ENCODE measurements around the gene C19orf67.

Gene C19orf67

DNA sequence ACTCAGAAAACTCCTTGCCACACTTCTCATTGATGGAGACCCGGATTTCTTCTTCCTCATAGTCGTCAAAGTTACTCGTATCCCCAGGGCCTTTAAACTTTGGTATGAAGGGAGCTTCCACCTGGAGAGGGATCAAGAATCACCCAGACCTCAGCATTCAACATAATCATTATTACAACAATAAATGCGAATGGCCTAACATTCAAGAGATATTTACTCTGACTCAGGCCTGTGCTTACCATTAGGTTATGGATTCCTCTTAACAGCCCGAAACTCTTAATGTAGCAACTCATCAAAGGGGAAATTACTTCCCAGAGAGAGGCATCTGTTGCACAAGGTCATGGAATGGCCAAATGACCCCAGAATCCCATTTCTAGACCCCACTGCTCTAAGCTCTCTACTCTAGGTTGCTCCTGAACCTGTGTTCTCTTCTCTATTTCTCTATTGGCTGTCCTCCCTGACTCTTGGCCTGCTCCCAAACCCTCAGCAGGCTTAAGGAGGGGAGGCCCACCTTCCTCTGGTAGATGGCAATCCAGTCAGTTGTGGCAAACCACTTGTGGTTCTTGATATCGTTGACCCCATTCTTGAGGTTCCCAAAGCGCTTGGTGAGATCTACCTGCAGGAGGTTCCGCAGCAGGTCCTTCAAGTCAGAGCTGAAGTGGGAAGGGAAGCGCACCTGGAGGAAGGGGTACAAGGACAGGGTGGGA, 7.7 kb upstream of the C19orf67 start:
- no peak overlapping the region for H3K27ac ChIP-seq (replicated peaks)
- no peak for DNase-seq (ENCODE audit: low read depth in 1 of 2, low spot score in 1 of 2)
- TF ChIP-seq GABPA (IDR thresholded peaks at IDR 0.05; ENCODE audit: low read depth): no peak
- H3K4me3 ChIP-seq (replicated peaks; ENCODE audit: insufficient read depth, low read length): no peak overlapping the region
- H3K27me3 ChIP-seq (ENCODE audit: insufficient read depth, poor library complexity, severe bottlenecking): no peaks in the 10 kb centered on the region

- no peak for TF ChIP-seq CTCF (IDR thresholded peaks at IDR 0.05; ENCODE audit: insufficient read depth, low read length)
- no peak for TF ChIP-seq POLR2AphosphoS5 (IDR thresholded peaks at IDR 0.05; ENCODE audit: low read depth)
- TF ChIP-seq, protein P1, sequence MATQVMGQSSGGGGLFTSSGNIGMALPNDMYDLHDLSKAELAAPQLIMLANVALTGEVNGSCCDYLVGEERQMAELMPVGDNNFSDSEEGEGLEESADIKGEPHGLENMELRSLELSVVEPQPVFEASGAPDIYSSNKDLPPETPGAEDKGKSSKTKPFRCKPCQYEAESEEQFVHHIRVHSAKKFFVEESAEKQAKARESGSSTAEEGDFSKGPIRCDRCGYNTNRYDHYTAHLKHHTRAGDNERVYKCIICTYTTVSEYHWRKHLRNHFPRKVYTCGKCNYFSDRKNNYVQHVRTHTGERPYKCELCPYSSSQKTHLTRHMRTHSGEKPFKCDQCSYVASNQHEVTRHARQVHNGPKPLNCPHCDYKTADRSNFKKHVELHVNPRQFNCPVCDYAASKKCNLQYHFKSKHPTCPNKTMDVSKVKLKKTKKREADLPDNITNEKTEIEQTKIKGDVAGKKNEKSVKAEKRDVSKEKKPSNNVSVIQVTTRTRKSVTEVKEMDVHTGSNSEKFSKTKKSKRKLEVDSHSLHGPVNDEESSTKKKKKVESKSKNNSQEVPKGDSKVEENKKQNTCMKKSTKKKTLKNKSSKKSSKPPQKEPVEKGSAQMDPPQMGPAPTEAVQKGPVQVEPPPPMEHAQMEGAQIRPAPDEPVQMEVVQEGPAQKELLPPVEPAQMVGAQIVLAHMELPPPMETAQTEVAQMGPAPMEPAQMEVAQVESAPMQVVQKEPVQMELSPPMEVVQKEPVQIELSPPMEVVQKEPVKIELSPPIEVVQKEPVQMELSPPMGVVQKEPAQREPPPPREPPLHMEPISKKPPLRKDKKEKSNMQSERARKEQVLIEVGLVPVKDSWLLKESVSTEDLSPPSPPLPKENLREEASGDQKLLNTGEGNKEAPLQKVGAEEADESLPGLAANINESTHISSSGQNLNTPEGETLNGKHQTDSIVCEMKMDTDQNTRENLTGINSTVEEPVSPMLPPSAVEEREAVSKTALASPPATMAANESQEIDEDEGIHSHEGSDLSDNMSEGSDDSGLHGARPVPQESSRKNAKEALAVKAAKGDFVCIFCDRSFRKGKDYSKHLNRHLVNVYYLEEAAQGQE (IDR thresholded peaks at IDR 0.05; ENCODE audit: insufficient replicate concordance, low read depth): no peak
- TF ChIP-seq GABPA (IDR thresholded peaks at IDR 0.05; ENCODE audit: low read depth): no peak
- no peak for TF ChIP-seq SPI1 (IDR thresholded peaks at IDR 0.05; ENCODE audit: borderline replicate concordance, low read depth)
- Histone ChIP-seq H3K4me3 (replicated peaks; ENCODE audit: insufficient read depth, low read length) (peak overlapping the region; percentile 66), H3K27me3 (ENCODE audit: insufficient read depth, poor library complexity, severe bottlenecking) (no peaks in the 10 kb centered on the region), H3K27ac (replicated peaks) (peak overlapping the region; percentile 84)
- no peak for DNase-seq (ENCODE audit: low read depth in 1 of 2, low spot score in 1 of 2)
Observed at GRCh38 chr19:14091813-14092462, 6.4 kb upstream of the C19orf67 start.

GRCh38 chr19:14091081-14091812, 5.7 kb upstream of the C19orf67 start:
- DNase-seq (ENCODE audit: low read depth in 1 of 2, low spot score in 1 of 2): peak; percentile 67 to 72
- Histone ChIP-seq H3K4me3 (replicated peaks; ENCODE audit: insufficient read depth, low read length) (peak overlapping the region; percentile 66), H3K27ac (replicated peaks) (peak overlapping the region; percentile 84), H3K27me3 (ENCODE audit: insufficient read depth, poor library complexity, severe bottlenecking) (no peaks in the 10 kb centered on the region)
- TF ChIP-seq POLR2AphosphoS5 (IDR thresholded peaks at IDR 0.05; ENCODE audit: low read depth) (peak; percentile 36; the same call in 1 of the 2 replicates), SPI1 (IDR thresholded peaks at IDR 0.05; ENCODE audit: borderline replicate concordance, low read depth) (peak; percentile 65; the same call in 1 of the 2 replicates)
- TF ChIP-seq, protein P1 (IDR thresholded peaks at IDR 0.05; ENCODE audit: insufficient replicate concordance, low read depth): no peak

- DNase-seq (ENCODE audit: low read depth in 1 of 2, low spot score in 1 of 2): peak; percentile 74 to 82
- TF ChIP-seq POLR2AphosphoS5 (IDR thresholded peaks at IDR 0.05; ENCODE audit: low read depth) (no peak), SPI1 (IDR thresholded peaks at IDR 0.05; ENCODE audit: borderline replicate concordance, low read depth) (no peak), GABPA (IDR thresholded peaks at IDR 0.05; ENCODE audit: low read depth) (no peak), CTCF (IDR thresholded peaks at IDR 0.05; ENCODE audit: insufficient read depth, low read length) (no peak)
- TF ChIP-seq, protein P1 (IDR thresholded peaks at IDR 0.05; ENCODE audit: insufficient replicate concordance, low read depth): no peak
- peak within 1 kb of the TSS; percentile 84 for H3K27ac ChIP-seq (replicated peaks)
- H3K4me3 ChIP-seq (replicated peaks; ENCODE audit: insufficient read depth, low read length): peak within 1 kb of the TSS; percentile 66
- H3K27me3 ChIP-seq (ENCODE audit: insufficient read depth, poor library complexity, severe bottlenecking): no peaks in the 10 kb centered on the region
Observed at GRCh38 chr19:14090509-14091080, 5.0 kb upstream of the C19orf67 start, which contains the start of gene SAMD1. Gene SAMD1, minus strand, starts transcription at chr19:14090751.
